Glutamatergic neuron (in vitro differentiated cells): Measurements from ENCODE around the gene POTEJ. TPM values are rescaled to one million over a fixed set of nuclear protein-coding genes. Genes with fewer than 3 reads are reported as not detected.
"Not testable (repeated sequence)": the region's sequence is repeated elsewhere in the genome, so short reads cannot be mapped to it uniquely, and the experiment has no call there.

Source experiments
- DNase-seq: peaks from one replicate; pipeline ENCODE4 v3.0.0; 2022
- H3K27ac Mint-ChIP-seq: one replicate; pipeline ENCODE4 v1.8.0; 2020; ENCODE audit warnings: mild to moderate bottlenecking, mixed read lengths, inconsistent platforms; ENCODE audit not compliant: unreplicated experiment
- H3K27me3 Mint-ChIP-seq: one replicate; pipeline ENCODE4 v1.8.0; 2020; ENCODE audit warnings: mild to moderate bottlenecking, moderate library complexity, mixed read lengths, inconsistent platforms; ENCODE audit not compliant: unreplicated experiment
- H3K36me3 Mint-ChIP-seq: one replicate; pipeline ENCODE4 v1.8.0; 2020; ENCODE audit warnings: mild to moderate bottlenecking, mixed read lengths, inconsistent platforms; ENCODE audit not compliant: unreplicated experiment
- H3K4me1 Mint-ChIP-seq: one replicate; pipeline ENCODE4 v1.8.0; 2020; ENCODE audit warnings: mild to moderate bottlenecking, low read depth, mixed read lengths, inconsistent platforms; ENCODE audit not compliant: unreplicated experiment
- H3K4me3 Mint-ChIP-seq: one replicate; pipeline ENCODE4 v1.8.0; 2020; ENCODE audit warnings: mild to moderate bottlenecking, mixed read lengths, inconsistent platforms; ENCODE audit not compliant: unreplicated experiment
- H3K9me3 Mint-ChIP-seq: one replicate; pipeline ENCODE4 v1.8.0; 2020; ENCODE audit warnings: mild to moderate bottlenecking, moderate library complexity, mixed read lengths, inconsistent platforms; ENCODE audit not compliant: unreplicated experiment
- total RNA-seq: library from RNA; stranded (reverse); fragmentation: NEBNext Ultra II Directional; extraction: Animal tissue kit (Norgen Biotek cat#: 25700); gene quantifications from one replicate; pipeline ENCODE4 v1.2.1, GENCODE V29; 2021; ENCODE audit not compliant: unreplicated experiment

The POTEJ gene
- total RNA-seq, 1 donor from 2014 or later = not detected

DNA sequence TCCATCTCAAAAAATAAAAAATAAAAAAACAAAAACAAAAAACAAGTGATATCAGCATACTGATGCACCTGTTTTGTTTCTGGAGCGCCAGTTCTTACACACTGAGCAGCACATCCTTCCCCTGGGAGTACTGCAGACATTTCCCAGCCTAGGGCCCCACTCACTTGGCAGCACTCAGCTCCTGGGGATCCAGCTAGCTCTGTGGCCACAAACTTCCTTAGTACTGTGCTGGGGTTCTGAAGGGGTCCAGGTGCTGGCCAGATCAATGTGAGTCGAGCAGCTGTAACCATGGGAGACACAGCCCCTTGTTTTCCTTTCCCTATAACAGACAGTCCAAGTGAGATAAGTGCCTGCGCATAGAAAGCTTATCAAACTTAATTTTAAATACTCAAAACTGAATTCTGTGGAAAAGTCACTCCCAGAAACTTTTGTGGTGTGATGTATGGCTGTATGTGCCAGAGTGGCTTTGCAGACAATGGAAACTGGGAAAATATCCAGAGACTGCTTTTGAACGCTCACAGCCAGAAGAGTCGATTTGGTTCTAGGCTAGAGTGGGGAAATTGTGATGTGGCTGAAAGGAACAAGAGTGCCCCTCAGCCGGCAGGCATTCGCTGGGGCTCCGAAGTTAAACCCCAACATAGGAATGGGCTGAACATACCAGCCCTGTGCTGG is 20.9 kb upstream of the POTEJ start:
- H3K4me1 Mint-ChIP-seq, H3K27ac Mint-ChIP-seq, H3K4me3 Mint-ChIP-seq, H3K27me3 Mint-ChIP-seq, DNase-seq, H3K36me3 Mint-ChIP-seq, H3K9me3 Mint-ChIP-seq: not testable (repeated sequence)

DNA sequence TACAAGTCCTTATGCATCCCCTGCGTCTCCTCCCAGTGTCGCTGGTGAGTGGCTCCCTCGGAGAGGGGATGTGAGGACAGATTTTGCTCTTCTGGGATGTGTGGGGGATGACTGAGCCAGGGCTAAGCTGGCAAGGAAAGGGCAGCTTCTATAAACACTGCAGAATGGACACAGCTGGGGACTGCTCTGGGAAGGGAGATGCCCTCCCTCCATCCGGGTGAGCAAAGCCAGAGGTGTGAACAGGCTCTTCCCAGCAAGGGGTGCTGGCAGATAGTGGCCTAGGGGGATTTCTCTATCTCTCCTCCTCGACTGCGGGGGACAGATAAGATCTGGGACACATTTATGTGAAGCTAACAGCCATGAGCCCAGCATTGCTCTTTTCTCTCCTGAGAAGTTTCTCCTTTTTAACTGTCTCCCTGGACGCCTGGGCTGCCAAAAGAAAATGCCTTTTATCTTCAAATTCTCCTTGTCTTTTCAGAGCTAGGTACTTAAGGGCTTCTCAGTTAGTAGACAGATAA is 20.3 kb upstream of the POTEJ start:
- not testable (repeated sequence) for DNase-seq, H3K9me3 Mint-ChIP-seq, H3K4me3 Mint-ChIP-seq, H3K27ac Mint-ChIP-seq, H3K27me3 Mint-ChIP-seq, H3K4me1 Mint-ChIP-seq, H3K36me3 Mint-ChIP-seq

DNA sequence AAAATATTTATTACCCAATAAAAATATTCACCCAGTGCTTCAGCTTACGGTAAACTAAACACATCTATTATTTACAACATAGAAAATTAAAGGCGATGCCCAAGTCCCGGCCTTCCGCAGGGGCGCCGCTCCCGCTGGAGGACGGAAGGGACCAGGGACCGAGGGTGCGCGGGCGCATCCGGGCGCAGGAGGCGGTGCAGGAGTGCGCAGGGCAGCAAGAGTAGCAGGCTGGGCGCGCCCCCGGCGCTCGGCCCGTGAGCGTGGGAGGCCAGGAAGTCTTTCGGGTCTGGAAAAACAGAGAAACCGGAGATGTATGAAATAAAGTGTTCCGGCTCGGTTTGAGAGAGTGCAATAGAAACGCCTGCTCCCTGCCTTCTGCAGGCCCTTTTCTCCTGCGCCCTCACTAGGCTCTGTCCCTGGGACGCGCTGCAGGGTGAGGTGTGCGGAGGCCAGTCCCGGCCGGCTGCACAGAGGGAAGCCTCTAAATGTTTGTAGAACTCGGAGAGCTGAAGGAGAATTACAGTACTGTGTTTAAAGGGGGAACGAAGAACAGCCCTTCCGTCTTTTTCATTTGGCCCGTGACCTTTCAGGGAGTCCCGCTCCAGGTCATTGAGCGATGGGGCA is 18.3 kb upstream of the POTEJ start:
- not testable (repeated sequence) for H3K36me3 Mint-ChIP-seq, H3K4me1 Mint-ChIP-seq, H3K27ac Mint-ChIP-seq, H3K9me3 Mint-ChIP-seq, H3K4me3 Mint-ChIP-seq, DNase-seq, H3K27me3 Mint-ChIP-seq

DNA sequence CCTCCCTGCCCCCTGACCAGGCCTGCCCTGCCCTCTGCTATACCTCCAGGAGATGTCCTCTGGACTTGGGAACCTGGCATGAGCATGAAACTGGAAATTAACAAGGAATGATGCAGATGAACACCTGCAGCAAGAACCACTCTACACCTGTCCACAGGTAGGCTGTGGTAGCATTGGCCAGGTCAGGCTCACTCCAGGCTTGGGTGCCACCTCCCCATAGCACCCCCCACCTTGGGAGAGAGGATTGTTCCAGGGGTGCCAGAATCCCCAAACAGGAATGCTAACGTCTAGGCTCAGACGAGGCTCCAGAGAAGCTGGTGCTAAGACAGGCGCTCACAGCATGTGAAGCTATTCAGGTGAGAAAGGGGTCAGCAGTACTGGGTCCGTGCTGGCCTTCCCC is 17.2 kb upstream of the POTEJ start:
- not testable (repeated sequence) for H3K9me3 Mint-ChIP-seq, H3K27me3 Mint-ChIP-seq, H3K4me3 Mint-ChIP-seq, DNase-seq, H3K36me3 Mint-ChIP-seq, H3K27ac Mint-ChIP-seq, H3K4me1 Mint-ChIP-seq

DNA sequence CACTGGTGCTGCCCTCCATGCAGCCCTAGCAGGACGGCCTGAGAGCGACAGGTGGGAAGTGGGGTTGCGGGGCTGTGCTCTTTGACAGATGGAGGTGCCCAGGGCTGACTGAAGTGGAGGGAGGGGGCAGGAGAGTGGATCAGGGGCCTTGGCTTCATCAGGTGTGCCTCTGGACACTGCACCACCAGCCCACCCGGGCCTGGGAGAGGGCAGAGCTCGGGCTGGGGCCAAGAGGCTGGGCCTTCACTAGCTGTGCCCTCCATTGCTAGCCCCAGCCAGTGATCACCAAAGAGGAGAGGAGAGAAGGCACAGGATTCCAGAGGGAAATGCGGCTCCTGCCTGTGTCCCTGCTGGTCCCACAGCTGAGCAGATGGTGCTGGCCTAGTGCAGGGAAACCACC is 14.5 kb upstream of the POTEJ start:
- DNase-seq = peak; percentile 24
- not testable (repeated sequence) for H3K4me3 Mint-ChIP-seq, H3K4me1 Mint-ChIP-seq, H3K36me3 Mint-ChIP-seq, H3K27me3 Mint-ChIP-seq, H3K27ac Mint-ChIP-seq, H3K9me3 Mint-ChIP-seq

DNA sequence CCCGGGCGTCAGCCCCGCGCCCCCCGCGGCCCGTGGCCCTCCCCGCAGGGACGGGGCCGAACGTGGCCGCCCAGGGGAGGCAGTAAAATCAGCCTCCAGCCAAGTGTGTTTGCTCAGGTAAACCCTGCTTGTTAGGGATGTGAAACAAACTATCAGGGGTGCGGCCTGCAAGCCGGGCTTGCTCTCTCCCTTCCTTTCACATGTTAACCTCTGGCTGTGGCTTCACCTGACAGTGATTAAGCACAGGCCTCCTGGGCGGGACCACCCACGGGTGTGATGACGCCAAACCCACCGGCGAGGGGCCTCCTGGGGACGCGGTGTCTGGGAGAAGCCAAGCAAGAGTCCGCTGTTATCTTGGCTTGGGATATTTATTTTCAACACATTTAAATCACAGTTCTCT is 13.2 kb upstream of the POTEJ start:
- not testable (repeated sequence) for H3K9me3 Mint-ChIP-seq, H3K36me3 Mint-ChIP-seq, H3K4me1 Mint-ChIP-seq, H3K4me3 Mint-ChIP-seq, H3K27me3 Mint-ChIP-seq, H3K27ac Mint-ChIP-seq, DNase-seq

DNA sequence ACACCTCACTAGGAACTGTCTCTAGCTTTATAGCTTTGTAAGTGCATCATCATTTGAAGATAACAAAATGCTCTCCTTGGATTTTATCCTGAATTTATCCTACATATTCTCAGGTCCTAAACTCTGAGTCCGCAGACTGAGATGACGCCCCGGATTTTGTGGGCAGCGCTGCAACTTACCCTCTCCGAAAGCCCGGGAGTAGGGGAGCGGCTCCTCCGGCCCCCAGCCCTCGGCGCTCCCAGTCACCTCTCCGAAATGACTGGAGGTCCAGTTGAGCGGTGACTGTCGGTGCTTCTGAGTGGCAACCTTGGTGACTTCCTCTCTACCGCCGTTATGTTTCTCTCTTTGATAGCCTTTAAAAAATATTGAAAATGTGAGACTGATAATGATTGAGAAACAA is 12.8 kb upstream of the POTEJ start:
- DNase-seq, H3K27me3 Mint-ChIP-seq, H3K4me1 Mint-ChIP-seq, H3K27ac Mint-ChIP-seq, H3K36me3 Mint-ChIP-seq, H3K4me3 Mint-ChIP-seq, H3K9me3 Mint-ChIP-seq: not testable (repeated sequence)

DNA sequence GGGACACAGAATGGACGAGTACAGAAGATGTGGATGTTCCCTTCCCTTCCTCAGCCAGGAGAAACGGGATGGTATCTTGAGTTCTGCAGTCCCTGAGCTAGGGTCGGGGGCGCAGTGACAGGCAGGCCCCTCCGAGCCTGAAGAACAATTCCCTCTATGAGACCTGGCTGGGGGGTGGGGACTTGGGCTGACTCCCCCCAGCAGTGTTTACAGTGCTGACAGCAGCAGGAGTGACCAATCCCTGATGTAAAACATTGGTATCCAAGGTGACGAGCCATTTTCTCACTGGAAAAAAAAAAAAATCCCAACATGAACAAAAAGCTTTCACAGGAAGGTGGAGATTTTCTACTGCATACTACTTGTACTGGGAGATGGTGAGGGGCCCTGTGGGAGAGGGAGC is 11.8 kb upstream of the POTEJ start, which contains the start of gene CFC1:
Gene CFC1, minus strand, starts transcription at position 183 of the 400 bp plus-strand sequence. CDS start 288 bp downstream, outside the sequence.
- H3K9me3 Mint-ChIP-seq, H3K27ac Mint-ChIP-seq, H3K36me3 Mint-ChIP-seq, H3K4me1 Mint-ChIP-seq, DNase-seq, H3K4me3 Mint-ChIP-seq, H3K27me3 Mint-ChIP-seq: not testable (repeated sequence)

DNA sequence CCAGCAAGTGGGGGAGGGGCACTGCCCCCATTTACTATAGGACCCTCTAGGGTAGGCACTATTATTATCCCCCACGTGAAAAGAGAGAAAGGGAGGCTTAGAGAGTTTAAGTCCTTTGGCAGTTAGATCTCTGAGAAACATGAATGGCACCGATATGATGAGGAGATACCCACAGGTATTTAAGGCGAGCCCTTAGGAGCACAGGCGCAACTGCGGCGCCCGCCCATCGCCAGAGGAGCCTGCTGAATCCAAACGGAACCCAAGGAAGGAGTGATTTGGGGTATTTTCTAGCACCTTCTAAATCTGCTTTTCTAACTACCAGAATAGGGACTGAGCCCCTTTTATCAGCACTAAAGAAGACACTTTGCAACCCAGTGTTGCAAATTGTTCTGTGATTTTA is 11.3 kb upstream of the POTEJ start:
- not testable (repeated sequence) for H3K9me3 Mint-ChIP-seq, DNase-seq, H3K4me3 Mint-ChIP-seq, H3K4me1 Mint-ChIP-seq, H3K27ac Mint-ChIP-seq, H3K36me3 Mint-ChIP-seq, H3K27me3 Mint-ChIP-seq

DNA sequence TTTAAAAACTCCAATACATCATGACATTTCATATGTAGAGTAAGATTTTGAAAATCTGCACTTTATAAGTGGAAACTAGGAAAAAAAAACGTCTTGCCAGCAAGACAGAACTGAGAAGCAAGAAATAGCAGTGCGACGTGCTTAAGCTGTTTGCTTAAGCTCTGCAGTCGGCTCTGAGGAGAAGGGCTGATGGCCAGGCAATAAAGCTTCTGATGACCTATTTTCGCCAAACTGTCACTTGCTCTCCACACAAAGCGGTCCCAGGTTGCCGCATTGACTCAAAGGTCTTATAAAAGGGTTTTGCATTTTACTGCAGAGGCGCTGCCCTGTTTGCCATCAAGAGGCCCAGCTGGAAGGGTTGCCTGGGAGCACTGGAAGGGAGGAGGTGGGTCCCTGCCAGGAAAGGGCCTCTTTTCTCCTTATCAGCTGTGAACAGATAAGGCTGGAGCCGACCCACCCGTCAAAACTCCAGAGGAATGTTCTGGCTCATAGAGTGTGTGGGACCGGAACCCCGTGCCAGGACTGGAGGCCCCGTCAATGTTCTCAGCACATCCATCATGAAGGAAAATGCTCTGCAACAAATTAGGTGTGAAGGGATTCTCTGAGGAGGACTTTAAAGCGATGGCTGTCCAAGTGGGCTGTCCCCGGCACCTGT is 9.5 kb upstream of the POTEJ start:
- DNase-seq, H3K9me3 Mint-ChIP-seq, H3K4me3 Mint-ChIP-seq, H3K27me3 Mint-ChIP-seq, H3K27ac Mint-ChIP-seq, H3K36me3 Mint-ChIP-seq, H3K4me1 Mint-ChIP-seq: not testable (repeated sequence)

DNA sequence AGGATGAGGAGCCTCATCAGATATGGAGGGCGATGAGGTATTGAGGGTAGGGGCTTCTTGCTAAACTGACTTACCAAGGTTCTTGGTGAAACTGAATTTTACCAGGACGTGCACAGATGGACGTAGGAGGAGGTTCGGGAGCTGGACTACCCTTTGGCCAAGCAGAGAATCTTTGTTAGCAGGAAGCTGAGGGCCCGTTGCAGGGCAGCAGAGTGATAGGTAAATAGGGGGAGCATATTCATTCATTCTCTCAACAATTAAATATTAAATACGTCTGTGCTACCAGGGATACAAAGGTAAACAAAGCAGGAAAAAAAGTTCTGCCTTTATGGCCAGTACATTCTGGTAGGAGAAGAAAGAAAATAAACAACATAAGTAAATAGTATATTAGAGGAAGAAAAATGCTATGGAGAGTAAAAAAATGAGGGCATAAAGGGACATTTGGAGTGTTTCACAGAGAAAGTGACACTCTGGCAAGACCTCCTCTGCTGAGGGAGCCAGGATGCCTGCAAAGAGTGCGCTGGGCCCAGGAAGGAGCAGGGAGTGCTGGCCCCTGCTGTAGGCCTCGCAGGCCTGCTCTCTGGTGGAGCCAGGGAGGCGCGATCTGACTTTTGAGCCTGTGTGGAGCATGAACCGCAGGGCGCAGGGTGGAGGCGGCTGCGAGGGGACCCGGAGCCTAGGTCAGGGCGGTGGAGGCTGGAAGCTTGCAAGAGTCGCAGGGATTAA is 2.8 kb upstream of the POTEJ start:
- not testable (repeated sequence) for H3K4me3 Mint-ChIP-seq, H3K27me3 Mint-ChIP-seq, DNase-seq, H3K27ac Mint-ChIP-seq, H3K4me1 Mint-ChIP-seq, H3K9me3 Mint-ChIP-seq, H3K36me3 Mint-ChIP-seq
